Mesothelial cell of epicardium (in vitro differentiated cells): ENCODE measurements around the gene IGF2BP3. TPM values are rescaled to one million over a fixed set of nuclear protein-coding genes. Genes with fewer than 3 reads are reported as not detected.

Experiments used
- DNase-seq, 2 experiments: peaks; one replicate each; pipeline ENCODE4 v3.0.0; 2021; ENCODE audit warnings: low spot score in 2 of 2; ENCODE audit not compliant: unreplicated experiment in 2 of 2
- H3K27ac Mint-ChIP-seq: 2 replicates; pipeline ENCODE4 v1.8.0; 2021; ENCODE audit warnings: mixed read lengths
- H3K27me3 Mint-ChIP-seq: 2 replicates; pipeline ENCODE4 v1.8.0; 2021; ENCODE audit warnings: low read depth, mixed read lengths
- H3K36me3 Mint-ChIP-seq: 2 replicates; pipeline ENCODE4 v1.8.0; 2021; ENCODE audit warnings: mixed read lengths
- H3K4me1 Mint-ChIP-seq: 2 replicates; pipeline ENCODE4 v1.8.0; 2021; ENCODE audit warnings: mixed read lengths
- H3K4me3 Mint-ChIP-seq: 2 replicates; pipeline ENCODE4 v1.8.0; 2021; ENCODE audit warnings: mild to moderate bottlenecking, moderate library complexity, mixed read lengths
- H3K9me3 Mint-ChIP-seq: 2 replicates; pipeline ENCODE4 v1.8.0; 2021; ENCODE audit warnings: mixed read lengths
- CTCF ChIP-seq: fragments of 200-600 bp; sonication (generic); IDR thresholded peaks from one replicate; pipeline ENCODE4 v1.5.0; 2021; ENCODE audit warnings: antibody characterized with exemption; ENCODE audit not compliant: unreplicated experiment
- total RNA-seq: library from RNA; stranded (reverse); gene quantifications from 3 replicates; pipeline ENCODE4 v1.2.1, GENCODE V29; 2021

Gene IGF2BP3
- total RNA-seq, 1 donor from 2014 or later, result 91.3 TPM

- no peak for TF ChIP-seq CTCF
- Mint-ChIP-seq H3K27ac (peak overlapping the region; percentile 52), H3K36me3 (peaks cover 47% of the 10 kb centered on the region), H3K9me3 (peaks cover 8% of the 10 kb centered on the region), H3K4me3 (no peak overlapping the region), H3K27me3 (no peaks in the 10 kb centered on the region), H3K4me1 (peaks cover 15% of the 10 kb centered on the region)
- no peak for DNase-seq
Observed at GRCh38 chr7:23341846-23342598, 128.3 kb downstream of the IGF2BP3 start.

GRCh38 chr7:23338863-23339262 lies 131.4 kb downstream of the IGF2BP3 start:
- Mint-ChIP-seq H3K27ac (peak overlapping the region; percentile 54), H3K9me3 (peaks cover 8% of the 10 kb centered on the region), H3K36me3 (peaks cover 38% of the 10 kb centered on the region), H3K27me3 (no peaks in the 10 kb centered on the region), H3K4me1 (peaks cover 36% of the 10 kb centered on the region), H3K4me3 (no peak overlapping the region)
- DNase-seq, result no peak
- TF ChIP-seq CTCF, result no peak

- Mint-ChIP-seq H3K4me1 (peaks cover 40% of the 10 kb centered on the region), H3K9me3 (peaks cover 8% of the 10 kb centered on the region), H3K27ac (no peak overlapping the region), H3K4me3 (no peak overlapping the region), H3K36me3 (peaks cover 35% of the 10 kb centered on the region), H3K27me3 (no peaks in the 10 kb centered on the region)
- no peak for DNase-seq
- TF ChIP-seq CTCF, result no peak
Observed at GRCh38 chr7:23338439-23338838, 131.9 kb downstream of the IGF2BP3 start.

- H3K4me3 Mint-ChIP-seq, result no peak overlapping the region
- TF ChIP-seq CTCF, result no peak
- H3K36me3 Mint-ChIP-seq, result peaks cover 35% of the 10 kb centered on the region
- peaks cover 8% of the 10 kb centered on the region for H3K9me3 Mint-ChIP-seq
- no peak for DNase-seq
- H3K4me1 Mint-ChIP-seq, result peaks cover 49% of the 10 kb centered on the region
- H3K27ac Mint-ChIP-seq, result no peak overlapping the region
- H3K27me3 Mint-ChIP-seq, result no peaks in the 10 kb centered on the region
Observed at GRCh38 chr7:23337374-23337773, 132.9 kb downstream of the IGF2BP3 start.

DNA sequence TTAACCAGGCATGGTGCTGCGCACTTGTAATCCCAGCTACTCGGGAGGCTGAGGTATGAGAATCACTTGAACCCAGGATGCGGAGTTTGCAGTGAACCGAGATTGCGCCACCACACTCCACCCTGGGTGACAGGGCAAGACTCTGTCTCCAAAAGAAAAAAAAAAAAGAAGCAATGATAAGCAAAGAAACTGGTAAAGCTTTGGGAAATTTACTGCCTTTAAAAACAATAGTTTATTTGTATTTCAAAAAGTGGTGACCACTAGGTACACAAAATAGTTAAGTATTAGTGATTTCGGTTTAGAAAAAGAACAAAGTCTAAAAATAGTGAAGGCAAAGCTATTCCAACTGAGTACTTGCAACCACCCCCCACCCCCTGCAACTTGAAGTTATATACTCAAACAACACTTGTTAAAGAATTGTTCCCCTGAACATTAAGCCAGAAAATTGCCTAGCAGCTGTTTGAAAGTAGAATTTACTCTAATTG lies 133.4 kb downstream of the IGF2BP3 start:
- Mint-ChIP-seq H3K36me3 (peaks cover 40% of the 10 kb centered on the region), H3K4me1 (peaks cover 48% of the 10 kb centered on the region), H3K4me3 (no peak overlapping the region), H3K27me3 (no peaks in the 10 kb centered on the region), H3K27ac (no peak overlapping the region), H3K9me3 (peaks cover 8% of the 10 kb centered on the region)
- no peak for TF ChIP-seq CTCF
- no peak for DNase-seq
